ENCODE results near the gene OCA2. TPM values are rescaled to one million over a fixed set of nuclear protein-coding genes. Genes with fewer than 3 reads are reported as not detected.

OCA2 gene
- total and polyA plus RNA-seq, 2 of the 4 experiments (the other 2 are of a cell fraction) = under 0.01 to 0.03 TPM

- no peak overlapping the region for H4K8ac ChIP-seq (ENCODE audit: low read depth in 2 of 2, low read length in 2 of 2)
- no peak overlapping the region for H4K91ac ChIP-seq (ENCODE audit: insufficient read depth, low read depth, low read length)
- no peak overlapping the region for H2BK20ac ChIP-seq (ENCODE audit: low read depth, low read length)
- in situ Hi-C loops (cut with MboI; ENCODE audit: low sequenced_read_pairs) (no loop called here), intact Hi-C loops (cut with micrococcal nuclease) (no loop called here), dilution Hi-C loops (cut with HindIII; ENCODE audit: low sequenced_read_pairs, unreplicated experiment) (no loop called here)
- no peak overlapping the region for H2AK9ac ChIP-seq (replicated peaks; ENCODE audit: low read depth, low read length, poor library complexity)
- no peak overlapping the region for H4K5ac ChIP-seq (ENCODE audit: low read depth, low read length)
- no CpG with 5 or more reads among the region's 3 CpGs for WGBS, 2 experiments (ENCODE audit: extremely low coverage in 2 of 2, insufficient read length in 1 of 2)
- no peaks in the 10 kb centered on the region for H4K20me1 ChIP-seq (ENCODE audit: insufficient read depth, low read length)
- H3K27me3 ChIP-seq (ENCODE audit: control insufficient read depth, insufficient read depth, low read length) = no peaks in the 10 kb centered on the region
- no peak overlapping the region for H2AK5ac ChIP-seq (ENCODE audit: low read depth, low read length)
- ATAC-seq (ENCODE audit: low read depth) = no peak
- no peak overlapping the region for H3K9ac ChIP-seq (ENCODE audit: low read depth, low read length)
- no peak overlapping the region for H3K18ac ChIP-seq (ENCODE audit: low read depth, low read length)
- POLR2A ChIA-PET (ENCODE audit: unreplicated experiment) = no interaction called here
- DNase-seq = no peak
- H2BK15ac ChIP-seq (ENCODE audit: low read depth, low read length) = no peak overlapping the region
- no TSS peak for BruUV-seq (replicated peaks)
- no peak overlapping the region for H3K4me3 ChIP-seq (ENCODE audit: insufficient read depth, low read depth, low read length)
- no peak overlapping the region for H3K4me2 ChIP-seq (ENCODE audit: low read depth, low read length)
- no peak overlapping the region for H3K4ac ChIP-seq (ENCODE audit: low read depth, low read length)
- no peak overlapping the region for H3K14ac ChIP-seq (replicated peaks; ENCODE audit: low read depth, low read length)
- H3K27ac ChIP-seq (ENCODE audit: insufficient read depth, low read length) = no peak overlapping the region
- H3K4me1 ChIP-seq (ENCODE audit: control insufficient read depth, insufficient read depth, low read length) = no peaks in the 10 kb centered on the region
- no peak overlapping the region for H2BK120ac ChIP-seq (ENCODE audit: low read depth, low read length)
- TF ChIP-seq USF2 (IDR thresholded peaks at IDR 0.05; ENCODE audit: low read depth, low read length) (no peak), CHD1 (IDR thresholded peaks at IDR 0.05; ENCODE audit: low read depth, low read length) (no peak), POLR2A (IDR thresholded peaks at IDR 0.05; ENCODE audit: low read depth, low read length) (no peak), BHLHE40 (IDR thresholded peaks at IDR 0.05; ENCODE audit: low read depth, low read length) (no peak), ELK1 (IDR thresholded peaks at IDR 0.05; ENCODE audit: borderline replicate concordance, low read depth, low read length) (no peak), SMC3 (IDR thresholded peaks at IDR 0.05; ENCODE audit: low read depth, low read length) (no peak), RAD21 (IDR thresholded peaks at IDR 0.05; ENCODE audit: low read length) (no peak), CEBPB (IDR thresholded peaks at IDR 0.05; ENCODE audit: low read depth, low read length) (no peak), MXI1 (IDR thresholded peaks at IDR 0.05; ENCODE audit: borderline replicate concordance, low read depth, low read length) (no peak), MAFK (IDR thresholded peaks at IDR 0.05; ENCODE audit: low read depth, low read length) (no peak), RCOR1 (IDR thresholded peaks at IDR 0.05; ENCODE audit: insufficient replicate concordance, low read length) (no peak), CTCF (conservative IDR thresholded peaks at IDR 0.05; ENCODE audit: low read depth, low read length) (no peak)
- H2AFZ ChIP-seq (replicated peaks; ENCODE audit: low read length, poor library complexity) = no peak overlapping the region
- peaks cover 12% of the 10 kb centered on the region for H3K9me3 ChIP-seq (ENCODE audit: control insufficient read depth, insufficient read depth, low read length)
- H3K36me3 ChIP-seq (ENCODE audit: control insufficient read depth, insufficient read depth, low read length) = no peaks in the 10 kb centered on the region
- no peak overlapping the region for H3K56ac ChIP-seq (ENCODE audit: extremely low read depth, insufficient read depth, low read length)
- H3K9me1 ChIP-seq (ENCODE audit: insufficient read depth, low read length) = no peaks in the 10 kb centered on the region
- H3K23ac ChIP-seq (ENCODE audit: low read depth, low read length) = no peak overlapping the region
- CTCF ChIA-PET = no interaction called here
- H2BK5ac ChIP-seq (ENCODE audit: low read depth, low read length, poor library complexity, severe bottlenecking) = no peak overlapping the region
- H3K79me1 ChIP-seq (ENCODE audit: low read depth in 1 of 2, low read length in 2 of 2) = no peaks in the 10 kb centered on the region
Measured at GRCh38 chr15:27932600-27932999, 166.5 kb downstream of the OCA2 start.

Measured in IMR-90 (cell line).